GM19351 (cell line): ENCODE measurements around the gene ADH1B.
"Not testable (repeated sequence)": the region's sequence is repeated elsewhere in the genome, so short reads cannot be mapped to it uniquely, and the experiment has no call there.

Experiments
- ATAC-seq: cut with Tn5 transposase; IDR thresholded peaks from one replicate; pipeline ENCODE4 v1.9.1; 2021; ENCODE audit warnings: mild to moderate bottlenecking, moderate library complexity; ENCODE audit not compliant: unreplicated experiment

The ADH1B gene

DNA sequence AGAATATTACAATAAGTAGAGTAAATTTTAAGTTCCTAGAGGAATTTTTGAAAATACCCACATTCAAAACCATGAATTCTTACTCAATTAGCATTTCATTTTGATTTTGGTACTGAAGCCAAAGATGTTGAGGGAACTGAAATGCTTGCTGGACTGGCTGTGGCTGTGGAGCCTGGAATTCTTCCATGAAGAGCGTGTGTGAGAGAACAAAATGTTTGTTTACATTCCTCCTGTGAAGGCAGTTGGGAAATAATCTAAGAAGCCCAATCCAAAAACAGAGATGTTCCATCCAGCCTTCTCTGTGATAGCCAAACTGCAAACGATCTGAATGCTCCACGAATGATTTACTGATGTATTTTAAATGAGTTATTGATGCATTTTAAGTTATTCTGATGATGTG lies 3.8 kb upstream of the ADH1B start:
- ATAC-seq, result no peak

DNA sequence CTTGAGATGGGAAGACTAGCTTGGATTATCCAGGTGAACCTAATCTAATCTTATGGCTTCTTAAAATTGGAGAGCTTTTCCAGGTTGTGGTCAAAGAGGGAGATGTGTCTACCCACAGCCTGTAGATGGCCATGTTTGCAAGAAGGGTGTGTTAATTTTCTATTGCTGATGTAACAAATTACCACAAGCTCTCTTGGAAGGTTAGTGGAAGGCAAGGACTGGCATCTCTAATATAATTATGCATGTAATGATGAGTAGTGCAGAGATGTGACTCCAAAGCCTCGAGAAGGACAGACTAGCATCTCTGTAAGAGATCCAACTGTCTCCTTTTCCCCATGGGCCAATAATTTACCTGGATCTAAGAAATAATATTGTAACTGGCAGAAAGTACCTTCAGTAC lies 3.2 kb upstream of the ADH1B start:
- no peak for ATAC-seq

DNA sequence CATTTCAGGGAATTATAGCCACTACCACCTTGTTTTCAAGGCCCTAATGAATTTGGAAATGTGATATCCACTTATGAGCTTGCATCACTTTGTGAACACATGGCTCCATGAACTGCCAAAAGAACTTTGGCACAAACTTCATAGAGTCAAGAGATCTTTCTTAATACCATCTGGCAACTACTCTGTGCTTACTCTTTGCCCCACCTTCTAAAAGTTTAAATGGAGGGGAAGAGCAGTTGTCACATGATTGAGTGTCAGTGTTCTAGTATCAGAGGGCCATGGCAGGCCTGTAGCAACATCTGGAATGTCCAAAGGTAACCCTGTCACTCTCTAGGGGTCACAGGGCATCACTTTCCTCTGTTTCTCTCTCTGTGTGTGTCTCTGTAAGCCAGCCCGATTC lies 2.6 kb upstream of the ADH1B start:
- ATAC-seq, result no peak

DNA sequence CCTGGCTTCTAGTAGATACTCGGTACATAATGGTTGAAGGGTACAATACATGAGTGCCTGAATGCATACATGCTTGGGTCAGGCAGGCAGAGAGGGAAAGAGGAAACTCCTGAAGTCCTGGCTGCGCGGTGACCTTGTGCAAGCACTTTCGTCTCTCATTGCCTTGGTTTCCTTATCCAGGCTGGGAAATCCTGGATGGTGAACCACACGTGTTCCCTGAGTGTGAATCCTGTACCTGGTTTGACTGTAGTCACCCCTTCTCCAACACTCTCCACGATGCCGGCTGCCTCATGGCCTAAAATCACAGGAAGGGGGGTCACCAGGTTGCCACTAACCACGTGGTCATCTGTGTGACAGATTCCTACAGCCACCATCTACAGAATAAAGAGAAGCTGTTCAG lies 3.4 kb downstream of the ADH1B start:
- not testable (repeated sequence) for ATAC-seq

GRCh38 chr4:99317354-99317753 lies 3.8 kb downstream of the ADH1B start:
- ATAC-seq, result no peak

- no peak for ATAC-seq
Measured at GRCh38 chr4:99315839-99316238, 5.4 kb downstream of the ADH1B start.

DNA sequence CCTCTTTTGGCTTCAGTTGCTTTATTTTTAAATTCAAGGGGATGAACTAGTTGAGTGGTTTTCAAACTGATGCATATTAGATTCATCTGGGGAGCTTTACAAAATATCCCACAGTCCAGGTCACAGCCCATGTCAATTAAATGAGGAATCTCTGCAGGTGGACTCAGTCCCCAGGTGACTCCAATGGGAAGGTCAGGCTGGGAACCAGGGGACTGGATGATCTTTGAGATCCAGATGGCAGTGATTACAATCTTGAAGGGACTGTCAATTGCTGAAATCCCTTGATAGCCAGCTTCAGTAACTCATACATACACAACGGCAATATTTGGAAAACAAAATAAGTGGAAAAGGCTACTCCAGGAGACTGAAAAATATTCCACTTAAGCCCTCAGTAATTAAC lies 7.0 kb downstream of the ADH1B start:
- ATAC-seq, result no peak

- no peak for ATAC-seq
Measured at GRCh38 chr4:99310389-99310788, 10.8 kb downstream of the ADH1B start.

DNA sequence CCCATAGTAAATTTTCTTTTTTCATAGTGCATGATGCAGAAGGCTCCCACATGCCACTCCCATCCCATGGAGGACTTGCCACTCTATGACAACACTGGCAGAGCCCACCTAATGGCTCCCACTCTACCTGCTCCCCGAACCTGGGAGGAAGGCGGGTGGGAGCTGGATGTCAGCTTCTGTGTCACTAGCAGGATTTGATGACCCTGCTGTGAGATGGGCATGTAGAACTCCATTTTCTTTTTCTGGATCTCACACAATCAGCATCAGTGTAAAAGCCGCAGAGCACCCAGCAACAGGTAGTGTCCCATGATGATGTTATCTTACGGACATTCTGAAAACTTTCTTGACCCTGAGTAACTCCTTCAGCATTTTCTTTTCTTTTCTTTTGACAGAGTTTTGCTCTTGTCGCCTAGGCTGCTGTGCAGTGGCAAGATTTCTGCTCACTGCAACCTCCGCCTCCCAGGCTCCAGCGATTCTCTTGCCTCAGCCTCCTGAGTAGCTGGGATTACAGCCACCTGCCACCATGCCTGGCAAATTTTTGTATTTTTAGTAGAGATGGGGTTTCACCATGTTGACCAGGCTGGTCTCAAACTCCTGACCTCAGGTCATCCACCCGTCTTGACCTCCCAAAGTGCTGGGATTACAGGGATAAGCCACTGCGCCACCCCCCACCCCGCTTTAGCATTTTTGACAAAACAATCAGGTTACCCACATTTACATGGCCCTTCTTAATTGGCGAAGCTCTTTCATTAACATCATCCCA lies 15.4 kb downstream of the ADH1B start:
- no peak for ATAC-seq

DNA sequence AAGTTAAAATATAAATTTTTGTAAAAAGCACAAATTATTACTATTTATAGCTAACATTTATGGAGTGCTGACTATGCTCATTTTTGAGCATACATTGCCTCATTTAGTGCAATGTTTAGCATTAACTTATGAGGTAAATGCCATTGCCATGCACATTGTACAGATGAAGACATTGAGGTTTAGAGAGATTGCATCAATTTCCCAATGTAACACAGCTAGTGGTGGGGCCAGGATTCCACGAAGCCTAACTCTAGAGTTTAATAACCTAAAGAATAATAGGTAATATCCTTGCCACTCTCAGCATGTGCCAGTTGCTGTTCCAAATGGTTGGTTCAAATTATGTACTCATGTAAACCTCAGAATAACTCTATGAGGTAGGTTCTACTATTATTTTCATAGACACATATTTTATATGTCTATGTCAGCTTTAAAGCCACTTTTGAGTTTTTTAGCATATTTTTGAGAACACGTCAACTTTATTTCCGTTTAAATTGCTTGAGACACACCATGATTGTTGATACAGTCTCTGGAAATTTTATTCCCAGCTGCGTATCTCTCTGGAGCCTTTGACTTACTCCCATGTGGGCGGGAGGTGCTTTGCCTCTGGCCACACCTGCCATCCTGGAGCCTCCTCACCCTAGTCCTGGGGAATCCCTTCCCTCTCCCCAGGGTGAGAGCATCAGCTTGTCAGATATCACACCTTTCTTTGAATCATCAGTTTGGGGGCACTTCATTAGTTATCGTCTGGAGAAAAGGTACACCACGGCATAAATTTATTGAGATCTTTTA lies 19.6 kb downstream of the ADH1B start:
- no peak for ATAC-seq

DNA sequence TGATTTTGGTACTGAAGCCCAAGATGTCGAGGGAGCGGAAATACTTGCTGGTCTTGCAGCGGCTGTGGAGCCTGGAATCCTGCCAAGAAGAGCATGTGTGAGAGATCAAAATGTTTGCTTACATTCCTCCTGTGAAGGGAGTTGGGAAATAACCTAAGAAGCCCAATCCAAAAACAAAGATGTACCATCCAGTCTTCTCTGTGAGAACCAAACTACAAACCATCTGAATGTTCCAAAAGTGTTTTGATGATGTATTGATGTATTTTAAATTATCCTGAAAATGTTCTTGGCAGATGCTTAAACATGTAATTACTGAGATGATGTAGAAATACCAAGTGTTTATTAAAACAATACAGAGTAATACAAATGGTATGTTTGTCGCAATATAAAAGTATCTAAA lies 20.3 kb downstream of the ADH1B start:
- no peak for ATAC-seq

DNA sequence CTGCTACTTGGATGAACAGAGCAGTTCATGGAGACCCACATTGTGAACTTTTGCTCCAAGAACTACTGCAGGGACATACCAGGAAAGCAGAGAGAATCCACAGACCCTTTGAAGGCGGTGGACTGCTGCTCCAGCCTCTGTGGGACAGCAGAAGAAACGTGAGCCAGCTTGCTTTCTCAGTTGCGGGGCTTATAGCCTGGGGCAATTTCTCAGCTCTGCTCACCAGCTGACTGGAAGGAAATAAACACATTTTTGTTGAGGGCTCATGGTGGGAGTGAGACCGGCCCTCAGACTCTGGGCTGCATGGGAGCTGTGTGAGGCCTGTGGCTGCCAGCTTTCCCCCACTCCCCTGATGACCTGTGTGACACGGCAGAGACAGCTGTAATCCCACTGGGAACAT lies 27.8 kb downstream of the ADH1B start:
- ATAC-seq, result no peak

- no peak for ATAC-seq
Measured at GRCh38 chr4:99290848-99291786, 30.1 kb downstream of the ADH1B start, which contains the start of gene ADH1A. Gene ADH1A (minus strand): TSS chr4:99290985. CDS start chr4:99290914, 71 bp downstream.

GRCh38 chr4:99285387-99285786 lies 35.8 kb downstream of the ADH1B start:
- no peak for ATAC-seq

DNA sequence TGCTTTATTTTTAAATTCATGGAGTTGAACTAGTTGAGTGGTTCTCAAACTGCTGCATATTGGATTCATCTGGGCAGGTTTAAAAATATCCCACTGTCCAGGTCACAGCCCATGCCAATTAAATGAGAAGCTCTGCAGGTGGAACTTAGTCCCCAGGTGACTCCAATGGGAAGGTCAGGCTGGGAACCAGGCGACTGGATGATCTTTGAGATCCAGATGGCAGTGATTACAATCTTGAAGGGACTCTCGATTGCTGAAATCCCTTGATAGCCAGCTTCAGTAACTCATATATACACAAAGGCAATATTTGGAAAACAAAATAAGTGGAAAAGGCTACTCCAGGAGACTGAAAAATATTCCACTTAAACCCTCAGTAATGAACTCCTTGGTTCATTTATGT lies 38.5 kb downstream of the ADH1B start:
- ATAC-seq, result no peak

DNA sequence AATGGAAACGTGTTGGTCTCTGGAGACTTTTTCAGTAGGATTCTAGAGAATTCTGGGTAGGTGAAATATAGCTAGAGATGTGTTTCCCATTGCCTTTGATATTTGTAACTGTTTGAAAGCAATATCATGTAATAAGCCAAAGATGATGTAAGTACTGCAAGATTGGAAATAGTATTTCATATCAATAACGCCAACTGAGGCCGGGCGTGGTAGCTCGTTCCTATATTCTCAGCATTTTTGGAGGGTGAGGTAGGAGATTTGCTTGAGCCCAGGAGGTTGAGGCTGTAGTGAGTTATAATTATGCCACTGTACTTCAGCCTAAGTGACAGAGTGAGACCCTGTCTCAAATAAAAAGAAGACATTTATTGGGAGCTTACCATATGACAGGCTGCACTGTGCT lies 39.9 kb downstream of the ADH1B start:
- ATAC-seq, result no peak

GRCh38 chr4:99276417-99276816 lies 44.8 kb downstream of the ADH1B start:
- ATAC-seq, result no peak

DNA sequence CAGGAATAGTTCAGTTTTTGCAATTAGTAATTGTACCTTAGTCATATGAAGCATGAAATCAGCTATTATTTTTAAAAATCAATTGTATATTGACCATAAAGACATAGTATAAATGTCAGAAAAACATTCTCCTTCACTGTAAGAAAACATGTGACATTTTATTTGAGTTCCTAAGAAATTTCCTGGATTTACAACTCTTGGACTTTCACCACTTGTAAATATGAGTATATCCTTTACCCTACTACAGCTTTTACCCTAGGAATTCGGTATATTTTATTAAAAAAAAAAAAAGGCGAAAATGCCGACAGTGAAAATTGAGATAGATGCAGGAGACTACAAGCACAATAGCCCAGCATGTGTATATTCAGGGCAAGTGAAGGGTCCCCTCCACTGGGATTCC lies 45.3 kb downstream of the ADH1B start:
- ATAC-seq, result no peak

GRCh38 chr4:99275050-99275449 lies 46.2 kb downstream of the ADH1B start:
- ATAC-seq, result no peak

DNA sequence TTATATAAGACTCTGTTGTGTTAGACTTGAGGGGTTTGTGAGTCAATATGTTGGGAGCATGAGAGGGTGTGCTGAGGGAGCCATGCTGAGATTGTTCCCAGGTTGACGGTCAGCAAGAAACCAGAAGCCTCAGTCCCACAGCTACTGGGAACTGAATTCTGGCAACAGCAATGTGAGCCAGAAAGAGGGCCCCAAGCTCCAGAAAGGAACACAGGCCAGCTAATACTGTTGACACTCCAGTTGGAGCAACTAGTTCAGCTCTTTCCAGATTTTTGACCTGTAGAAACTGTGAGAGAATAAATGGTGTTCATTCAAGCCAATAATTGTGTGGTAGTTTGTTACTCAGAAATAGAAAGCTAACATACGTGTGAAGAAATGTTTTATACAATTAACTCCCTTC lies 47.5 kb downstream of the ADH1B start:
- no peak for ATAC-seq

DNA sequence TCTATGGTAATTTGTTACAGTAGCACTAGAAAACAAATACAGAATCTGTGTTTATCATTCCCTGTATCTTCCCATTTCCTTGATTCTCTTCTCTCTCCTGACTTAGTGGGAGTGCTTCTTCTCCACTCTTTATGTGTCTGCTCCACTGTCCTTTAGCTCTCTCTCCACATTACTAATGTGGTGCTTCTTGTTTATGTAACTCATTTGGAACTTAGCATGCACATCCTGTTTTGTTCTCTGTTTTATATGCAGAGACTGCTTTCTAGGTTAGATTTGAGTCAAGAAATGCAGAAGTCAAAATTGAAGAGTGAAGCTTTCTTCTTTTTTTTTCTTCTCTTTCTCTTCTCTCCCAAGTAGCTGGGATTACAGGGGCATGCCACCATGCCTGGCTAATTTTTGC lies 56.3 kb downstream of the ADH1B start:
- no peak for ATAC-seq
